NT2/D1 (cell line): ENCODE results near the gene TBC1D4.

Experiments
- DNase-seq: peaks from one replicate; pipeline ENCODE4 v3.0.0-alpha.2; 2011; ENCODE audit warnings: low read depth, low spot score
- H3K27me3 ChIP-seq: 2 replicates; pipeline ENCODE4 v1.6.0; 2011; ENCODE audit warnings: mild to moderate bottlenecking; ENCODE audit not compliant: insufficient read length, insufficient read depth
- H3K36me3 ChIP-seq: 2 replicates; pipeline ENCODE4 v1.6.1; 2011; ENCODE audit warnings: mild to moderate bottlenecking, low read length, mixed read lengths; ENCODE audit not compliant: insufficient read depth, insufficient read length
- H3K4me1 ChIP-seq: 2 replicates; pipeline ENCODE4 v1.5.1; 2011; ENCODE audit not compliant: insufficient read depth, insufficient read length
- H3K4me3 ChIP-seq: 2 replicates; pipeline ENCODE4 v1.5.1; 2011; ENCODE audit warnings: low read depth; ENCODE audit not compliant: insufficient read length
- H3K9ac ChIP-seq: 2 replicates; pipeline ENCODE4 v1.6.0; 2011; ENCODE audit warnings: low read depth; ENCODE audit not compliant: insufficient read length
- H3K9me3 ChIP-seq: 2 replicates; pipeline ENCODE4 v1.5.1; 2011; ENCODE audit warnings: mild to moderate bottlenecking, low read length; ENCODE audit not compliant: insufficient read depth
- SUZ12 ChIP-seq: IDR thresholded peaks from 2 replicates; pipeline ENCODE4 v1.6.1; 2011; ENCODE audit not compliant: insufficient read length, insufficient read depth; ENCODE audit errors: extremely low read depth
- YY1 ChIP-seq: IDR thresholded peaks from 2 replicates; pipeline ENCODE4 v1.6.1; 2011; ENCODE audit not compliant: insufficient read length, insufficient read depth
- ZNF274 ChIP-seq: IDR thresholded peaks from 2 replicates; pipeline ENCODE4 v1.6.1; 2011; ENCODE audit warnings: mild to moderate bottlenecking, low read depth, low read length

The TBC1D4 gene

DNA sequence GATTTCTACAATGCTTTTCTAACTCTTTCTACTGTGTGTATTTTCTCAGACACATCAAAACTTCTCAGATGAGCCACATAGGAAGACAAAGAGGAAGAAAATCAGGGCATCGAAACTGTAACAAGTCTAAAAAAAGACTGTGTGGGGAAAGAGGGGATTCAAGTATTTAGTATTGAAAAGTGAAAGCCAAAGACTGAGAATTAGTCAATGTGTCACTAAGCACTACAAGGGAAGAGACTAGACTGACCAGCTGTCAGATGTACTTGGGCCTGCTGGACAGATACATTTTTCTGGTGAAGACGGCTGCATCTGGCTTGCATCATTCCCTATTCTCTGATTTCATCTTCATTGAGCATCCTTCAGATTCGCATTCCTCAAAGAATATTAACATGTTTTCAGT lies 30.3 kb upstream of the TBC1D4 start:
- no peak for TF ChIP-seq SUZ12
- TF ChIP-seq ZNF274 = no peak
- Histone ChIP-seq H3K36me3 (no peaks in the 10 kb centered on the region), H3K9me3 (no peaks in the 10 kb centered on the region), H3K4me1 (no peaks in the 10 kb centered on the region), H3K9ac (no peak overlapping the region), H3K27me3 (no peaks in the 10 kb centered on the region), H3K4me3 (no peak overlapping the region)
- DNase-seq = no peak

- Histone ChIP-seq H3K9ac (no peak overlapping the region), H3K4me3 (no peak overlapping the region), H3K36me3 (no peaks in the 10 kb centered on the region), H3K9me3 (no peaks in the 10 kb centered on the region), H3K27me3 (no peaks in the 10 kb centered on the region), H3K4me1 (no peaks in the 10 kb centered on the region)
- TF ChIP-seq ZNF274 (no peak), YY1 (no peak), SUZ12 (no peak)
- DNase-seq = no peak
These were observed 29.2 kb upstream of the TBC1D4 start for GRCh38 chr13:75511051-75511625.

- Histone ChIP-seq H3K36me3 (no peaks in the 10 kb centered on the region), H3K9ac (no peak overlapping the region), H3K9me3 (no peaks in the 10 kb centered on the region), H3K4me3 (no peak overlapping the region), H3K27me3 (no peaks in the 10 kb centered on the region), H3K4me1 (no peaks in the 10 kb centered on the region)
- no peak for TF ChIP-seq YY1
- DNase-seq = no peak
These were observed 26.1 kb upstream of the TBC1D4 start for GRCh38 chr13:75508002-75508548.

GRCh38 chr13:75507027-75508001 lies 25.3 kb upstream of the TBC1D4 start:
- H3K4me3 ChIP-seq = no peak overlapping the region
- H3K4me1 ChIP-seq = no peaks in the 10 kb centered on the region
- DNase-seq = no peak
- H3K36me3 ChIP-seq = no peaks in the 10 kb centered on the region
- H3K9ac ChIP-seq = no peak overlapping the region
- no peaks in the 10 kb centered on the region for H3K9me3 ChIP-seq
- TF ChIP-seq YY1 = no peak
- TF ChIP-seq ZNF274 = no peak
- no peak for TF ChIP-seq SUZ12
- H3K27me3 ChIP-seq = no peaks in the 10 kb centered on the region

DNA sequence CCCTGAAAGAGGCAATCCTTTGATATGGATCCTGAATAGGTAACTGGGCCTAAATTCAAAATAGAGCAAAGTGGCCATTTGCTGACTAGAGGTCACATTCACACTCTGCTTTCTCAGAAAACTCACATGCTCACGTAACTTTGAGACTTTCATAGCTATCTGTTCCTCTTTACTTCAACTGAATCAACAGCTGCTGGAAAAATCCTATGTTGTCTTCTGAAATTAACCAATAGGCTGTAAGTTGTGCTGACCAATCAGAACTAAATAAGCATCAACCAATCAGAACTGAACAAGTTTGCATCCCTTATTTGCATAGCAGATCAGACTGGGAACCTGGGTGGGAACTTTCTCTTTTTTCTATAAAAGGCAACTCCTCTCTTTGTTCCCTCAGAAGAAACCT lies 24.0 kb upstream of the TBC1D4 start:
- no peak for DNase-seq
- no peak for TF ChIP-seq ZNF274
- no peak for TF ChIP-seq SUZ12
- TF ChIP-seq YY1 = no peak
- Histone ChIP-seq H3K4me1 (no peaks in the 10 kb centered on the region), H3K27me3 (no peaks in the 10 kb centered on the region), H3K9ac (no peak overlapping the region), H3K36me3 (no peaks in the 10 kb centered on the region), H3K9me3 (no peaks in the 10 kb centered on the region), H3K4me3 (no peak overlapping the region)

GRCh38 chr13:75505327-75505726 lies 23.4 kb upstream of the TBC1D4 start:
- no peak for TF ChIP-seq YY1
- no peak for TF ChIP-seq SUZ12
- TF ChIP-seq ZNF274 = no peak
- DNase-seq = no peak
- no peaks in the 10 kb centered on the region for H3K27me3 ChIP-seq

GRCh38 chr13:75495938-75496337 lies 14.0 kb upstream of the TBC1D4 start:
- DNase-seq = no peak
- no peaks in the 10 kb centered on the region for H3K36me3 ChIP-seq
- no peak overlapping the region for H3K4me3 ChIP-seq
- TF ChIP-seq ZNF274 (no peak), YY1 (no peak), SUZ12 (no peak)
- no peaks in the 10 kb centered on the region for H3K27me3 ChIP-seq
- no peak overlapping the region for H3K9ac ChIP-seq
- H3K4me1 ChIP-seq = no peaks in the 10 kb centered on the region
- H3K9me3 ChIP-seq = 0 out of 2 replicates have a peak, but pooled peaks cover 4% of the 10 kb centered on the region

More at GRCh38 chr13:75505327-75505726, 23.4 kb upstream of the TBC1D4 start:
- no peaks in the 10 kb centered on the region for H3K9me3 ChIP-seq
- no peak overlapping the region for H3K9ac ChIP-seq
- no peaks in the 10 kb centered on the region for H3K36me3 ChIP-seq
- no peaks in the 10 kb centered on the region for H3K4me1 ChIP-seq
- H3K4me3 ChIP-seq = no peak overlapping the region
